Neural progenitor cell (in vitro differentiated cells): ENCODE measurements around the gene IL27RA.
A peak's percentile ranks its signal among the peaks of the same experiment; 100 is the strongest.

ENCODE experiments used
- EZH2 ChIP-seq: fragments of 200-600 bp; sonication (generic); IDR thresholded peaks from 2 replicates; pipeline ENCODE4 v1.6.1; 2017; ENCODE audit warnings: antibody characterized with exemption, mild to moderate bottlenecking, moderate library complexity
- TF ChIP-seq, protein P1 (sequence below): fragments of 200-600 bp; sonication (generic); IDR thresholded peaks from 2 replicates; pipeline ENCODE4 v1.5.1; 2017; ENCODE audit warnings: antibody characterized with exemption, mild to moderate bottlenecking

DNA sequence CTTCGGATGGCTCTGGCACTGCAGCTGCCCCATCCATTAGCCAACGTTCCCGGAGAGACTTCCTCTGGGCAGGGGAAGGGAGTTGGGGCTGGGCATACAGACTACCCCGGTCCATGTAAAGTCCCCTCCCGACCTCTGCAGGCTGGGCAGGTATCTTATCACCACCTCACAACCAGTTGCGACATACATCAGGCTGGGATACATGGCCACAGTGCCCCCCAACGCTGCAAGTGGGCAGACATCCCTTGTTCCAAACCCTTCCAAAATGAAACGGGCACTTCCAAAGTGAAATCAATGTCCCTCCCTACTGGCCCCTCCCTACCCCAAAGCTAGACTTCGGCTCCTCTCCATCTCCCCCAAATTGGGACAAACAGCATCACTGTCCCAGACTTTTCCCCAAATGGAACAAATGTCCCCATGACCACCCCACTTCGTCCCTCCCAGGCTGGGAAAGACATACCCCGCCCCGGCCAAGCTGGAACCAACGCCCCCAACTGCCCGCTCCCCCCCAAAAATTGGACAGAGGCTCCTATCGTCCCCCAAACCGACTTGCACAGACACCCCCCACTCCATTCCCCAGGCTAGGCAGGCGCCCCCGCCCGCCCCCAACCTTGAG lies 25.3 kb downstream of the IL27RA start:
- TF ChIP-seq, protein P1, sequence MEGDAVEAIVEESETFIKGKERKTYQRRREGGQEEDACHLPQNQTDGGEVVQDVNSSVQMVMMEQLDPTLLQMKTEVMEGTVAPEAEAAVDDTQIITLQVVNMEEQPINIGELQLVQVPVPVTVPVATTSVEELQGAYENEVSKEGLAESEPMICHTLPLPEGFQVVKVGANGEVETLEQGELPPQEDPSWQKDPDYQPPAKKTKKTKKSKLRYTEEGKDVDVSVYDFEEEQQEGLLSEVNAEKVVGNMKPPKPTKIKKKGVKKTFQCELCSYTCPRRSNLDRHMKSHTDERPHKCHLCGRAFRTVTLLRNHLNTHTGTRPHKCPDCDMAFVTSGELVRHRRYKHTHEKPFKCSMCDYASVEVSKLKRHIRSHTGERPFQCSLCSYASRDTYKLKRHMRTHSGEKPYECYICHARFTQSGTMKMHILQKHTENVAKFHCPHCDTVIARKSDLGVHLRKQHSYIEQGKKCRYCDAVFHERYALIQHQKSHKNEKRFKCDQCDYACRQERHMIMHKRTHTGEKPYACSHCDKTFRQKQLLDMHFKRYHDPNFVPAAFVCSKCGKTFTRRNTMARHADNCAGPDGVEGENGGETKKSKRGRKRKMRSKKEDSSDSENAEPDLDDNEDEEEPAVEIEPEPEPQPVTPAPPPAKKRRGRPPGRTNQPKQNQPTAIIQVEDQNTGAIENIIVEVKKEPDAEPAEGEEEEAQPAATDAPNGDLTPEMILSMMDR: no peak
- TF ChIP-seq EZH2: peak; percentile 43
